Gastrocnemius medialis (tissue), 4 donors: Measurements from ENCODE around the gene SH3BP5. TPM values are rescaled to one million over a fixed set of nuclear protein-coding genes. Genes with fewer than 3 reads are reported as not detected.
A peak's percentile ranks its signal among the peaks of the same experiment; 100 is the strongest.

Source experiments
- ATAC-seq, 2 donors: fragments of 150-250 bp; one replicate each; pipeline ENCODE4 v1.9.1; 2016
- DNase-seq, 2 donors: peaks; one replicate each; pipeline ENCODE4 v3.0.0-alpha.2; 2019
- H3K27ac ChIP-seq, 4 donors: fragments of 200-600 bp; sonication (generic); 1 replicate in 1 of 4; 2 replicates in 3 of 4; pipeline ENCODE4 v1.5.1; 2016 to 2018; ENCODE audit warnings: mild to moderate bottlenecking in 2 of 4, moderate library complexity in 1 of 4
- H3K27me3 ChIP-seq, 3 donors: fragments of 200-600 bp; sonication (generic) in 2 of 3; 1 replicate in 1 of 3; 2 replicates in 2 of 3; pipeline versions ENCODE4 v1.5.1 to v1.6.0; 2016 to 2019; ENCODE audit warnings: mild to moderate bottlenecking in 1 of 3, moderate library complexity in 1 of 3
- H3K36me3 ChIP-seq, 2 donors: fragments of 200-600 bp; sonication (generic) in 1 of 2; one replicate each; pipeline ENCODE4 v1.5.1; 2017 to 2018
- H3K4me1 ChIP-seq, 2 donors: fragments of 200-600 bp; sonication (generic) in 1 of 2; one replicate each; pipeline ENCODE4 v1.5.1; 2016 to 2017; ENCODE audit warnings: mild to moderate bottlenecking in 2 of 2
- H3K4me3 ChIP-seq, 4 donors: fragments of 200-600 bp; sonication (generic) in 3 of 4; 1 replicate in 1 of 4; 2 replicates in 3 of 4; pipeline ENCODE4 v1.5.1; 2016 to 2019; ENCODE audit warnings: mild to moderate bottlenecking in 2 of 4
- H3K9me3 ChIP-seq, 3 donors: fragments of 200-600 bp; sonication (generic) in 2 of 3; 1 replicate in 1 of 3; 2 replicates in 2 of 3; pipeline ENCODE4 v1.5.1; 2016 to 2019
- CTCF ChIP-seq, 5 experiments: fragments of 450-650 bp in 3 of 5; fragments of 200-600 bp in 2 of 5; sonication (generic) in 2 of 5; IDR thresholded peaks in 4 of 5; conservative IDR thresholded peaks in 1 of 5; 1 replicate in 4 of 5; 2 replicates in 1 of 5; pipeline ENCODE4 v1.5.1; 2016 to 2019; ENCODE audit warnings: antibody characterized with exemption in 5 of 5, mild to moderate bottlenecking in 3 of 5, moderate library complexity in 3 of 5
- POLR2A ChIP-seq, 2 donors: fragments of 450-650 bp; IDR thresholded peaks; one replicate each; pipeline ENCODE4 v1.6.1; 2017; ENCODE audit warnings: antibody characterized with exemption in 2 of 2, mild to moderate bottlenecking in 2 of 2, moderate library complexity in 2 of 2
- in situ Hi-C, 4 donors: fragments of 200-750 bp; cut with MboI; loops; one replicate each; pipeline versions ENCODE4 v1.15.0 to v1.8.0; 2017; ENCODE audit warnings: low sequenced_read_pairs in 4 of 4
- intact Hi-C: fragments of 100-400 bp; cut with DNase I; formaldehyde crosslinking; loops from one replicate; pipeline ENCODE4 v1.15.1; 2023; ENCODE audit warnings: low total_unique reads
- total RNA-seq, 4 donors: library from RNA; depleted of rRNA; stranded (reverse); fragments of >200 nt; gene quantifications; one replicate each; pipeline versions ENCODE4 v1.1.0 to v1.2.3, GENCODE V29; 2016

SH3BP5 gene
- total RNA-seq, 4 donors from 2014 or later: 31.5 to 111 (median 75.5) TPM

DNA sequence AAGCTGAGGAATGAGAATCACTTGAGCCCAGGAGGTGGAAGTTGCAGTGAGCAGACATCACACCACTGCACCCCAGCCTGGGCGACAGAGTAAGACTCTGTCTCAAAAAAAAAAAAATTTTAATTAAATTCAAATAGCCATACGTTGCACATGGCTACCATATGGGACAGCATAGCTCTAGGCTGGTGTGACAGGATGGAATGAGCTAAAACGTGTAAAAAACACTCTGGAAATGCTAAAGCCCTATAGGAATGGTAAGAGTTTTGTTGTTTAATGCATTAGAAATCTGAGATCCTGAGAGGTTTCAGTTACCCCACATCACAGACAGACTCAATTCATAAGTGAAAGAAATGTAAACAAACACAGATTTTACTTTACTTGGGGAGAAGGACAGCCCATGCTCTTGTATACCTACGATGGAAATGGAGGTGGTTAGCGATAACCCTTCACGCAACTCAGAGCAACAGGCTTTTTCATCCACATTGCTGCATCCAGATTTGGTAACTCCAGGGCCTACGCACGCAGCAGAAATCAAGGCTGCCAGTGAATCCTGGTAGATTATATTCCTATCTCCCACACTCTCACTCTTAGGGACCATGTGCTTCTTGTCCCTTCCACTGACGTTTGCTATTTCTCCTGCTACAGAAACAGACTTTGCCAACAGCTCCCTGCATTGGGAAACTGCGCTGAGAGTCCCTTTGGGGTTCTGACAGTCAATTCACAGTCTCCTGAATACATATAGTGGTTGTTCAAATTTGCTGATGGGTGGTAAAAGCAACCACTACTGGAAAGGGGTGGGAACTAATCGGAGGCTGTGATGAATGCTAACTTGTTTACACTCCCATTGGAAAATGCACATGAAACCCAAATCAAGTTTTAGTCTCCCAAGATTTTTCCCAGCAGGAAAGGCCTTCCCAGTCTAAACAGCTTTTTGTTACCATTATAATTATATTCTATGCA lies 3.1 kb downstream of the SH3BP5 start:
- in situ Hi-C loops (loop anchor here in 3 of 4 donors (5.0 to 10.0 kb wide), 4 partner anchors 55 to 62 kb away; no protein-coding TSS in a partner anchor), intact Hi-C loops (loop anchor here (2.0 to 5.0 kb wide), 2 partner anchors 123 to 227 kb away; partner anchors contain the start of gene CAPN7)
- Histone ChIP-seq H3K27me3 (no peaks in the 10 kb centered on the region), H3K4me3 (peak overlapping the region in 2 of 4 donors; percentile 18 to 94), H3K36me3 (no peaks in the 10 kb centered on the region), H3K4me1 (peaks cover 70 to 73% of the 10 kb centered on the region in 2 donors), H3K9me3 (no peaks in the 10 kb centered on the region), H3K27ac (peak overlapping the region; percentile 88 to 93 (median 91))
- peak in 1 of 2 donors; percentile 54 for DNase-seq
- TF ChIP-seq POLR2A (IDR thresholded peaks at IDR 0.05) (peak in 1 of 2 donors; percentile 15), CTCF (IDR thresholded peaks at IDR 0.05 in 4 of 5, conservative IDR thresholded peaks at IDR 0.05 in 1 of 5) (no peak)
- peak in 1 of 2 donors; percentile 12 for ATAC-seq

DNA sequence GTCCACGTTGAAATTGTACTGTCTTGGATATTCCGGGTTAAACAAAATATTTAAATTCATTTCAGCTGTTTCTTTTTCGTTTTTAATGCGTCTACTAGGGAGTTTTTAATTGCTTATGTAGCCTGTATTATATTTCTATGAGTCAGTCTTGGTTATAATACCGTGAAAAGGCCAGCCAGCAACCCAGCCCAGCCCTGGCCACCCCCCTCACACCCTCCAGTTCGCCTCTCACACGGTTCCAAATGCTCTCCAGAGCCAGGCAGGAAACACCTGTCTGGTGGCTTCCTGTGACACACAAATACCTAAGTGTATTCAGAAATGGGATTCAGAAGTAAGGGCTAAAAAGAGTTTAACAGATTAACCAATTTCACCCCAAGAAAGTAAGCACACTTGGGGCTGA lies 4.4 kb downstream of the SH3BP5 start:
- in situ Hi-C loops: no loop called here
- H3K36me3 ChIP-seq: no peaks in the 10 kb centered on the region
- intact Hi-C loops: loop anchor here (5.0 kb wide), 1 partner anchor 226 kb away; no protein-coding TSS in a partner anchor
- ATAC-seq (peak; percentile 44 to 45), DNase-seq (peak; percentile 83 to 92)
- H3K4me1 ChIP-seq: peaks cover 75 to 80% of the 10 kb centered on the region in 2 donors
- peak overlapping the region in 3 of 4 donors; percentile 0 to 14 (median 11) for H3K4me3 ChIP-seq
- no peak for TF ChIP-seq POLR2A (IDR thresholded peaks at IDR 0.05)
- no peak for TF ChIP-seq CTCF (IDR thresholded peaks at IDR 0.05 in 4 of 5, conservative IDR thresholded peaks at IDR 0.05 in 1 of 5)
- no peaks in the 10 kb centered on the region for H3K27me3 ChIP-seq
- H3K27ac ChIP-seq: peak overlapping the region; percentile 88 to 93 (median 91)
- no peaks in the 10 kb centered on the region for H3K9me3 ChIP-seq

- no peak for ATAC-seq
- H3K4me1 ChIP-seq: peaks cover 82 to 86% of the 10 kb centered on the region in 2 donors
Measured at GRCh38 chr3:15326673-15327072, 5.7 kb downstream of the SH3BP5 start.

GRCh38 chr3:15326037-15326436 lies 6.3 kb downstream of the SH3BP5 start:
- Histone ChIP-seq H3K27me3 (no peaks in the 10 kb centered on the region), H3K36me3 (no peaks in the 10 kb centered on the region), H3K27ac (peak overlapping the region; percentile 88 to 93 (median 91)), H3K4me3 (peak overlapping the region in 1 of 4 donors; percentile 10), H3K4me1 (peaks cover 87 to 89% of the 10 kb centered on the region in 2 donors), H3K9me3 (no peaks in the 10 kb centered on the region)
- ATAC-seq: peak; percentile 6 to 34
- intact Hi-C loops: loop anchor here (5.0 kb wide), 1 partner anchor 224 kb away; no protein-coding TSS in a partner anchor
- TF ChIP-seq CTCF (IDR thresholded peaks at IDR 0.05 in 4 of 5, conservative IDR thresholded peaks at IDR 0.05 in 1 of 5) (no peak), POLR2A (IDR thresholded peaks at IDR 0.05) (peak in 1 of 2 donors; percentile 22)
- peak; percentile 48 to 85 for DNase-seq
- in situ Hi-C loops: no loop called here

More at GRCh38 chr3:15326673-15327072, 5.7 kb downstream of the SH3BP5 start:
- in situ Hi-C loops (no loop called here), intact Hi-C loops (loop anchor here (5.0 kb wide), 1 partner anchor 224 kb away; no protein-coding TSS in a partner anchor)
- Histone ChIP-seq H3K36me3 (no peaks in the 10 kb centered on the region), H3K27me3 (no peaks in the 10 kb centered on the region), H3K27ac (peak overlapping the region; percentile 88 to 93 (median 91)), H3K4me3 (peak overlapping the region in 1 of 4 donors; percentile 10), H3K9me3 (no peaks in the 10 kb centered on the region)
- no peak for TF ChIP-seq POLR2A (IDR thresholded peaks at IDR 0.05)
- TF ChIP-seq CTCF (IDR thresholded peaks at IDR 0.05 in 4 of 5, conservative IDR thresholded peaks at IDR 0.05 in 1 of 5): no peak
- no peak for DNase-seq
